GM23248 (cell line): Measurements from ENCODE around the gene CEP85. TPM values are rescaled to one million over a fixed set of nuclear protein-coding genes. Genes with fewer than 3 reads are reported as not detected.
A peak's percentile ranks its signal among the peaks of the same experiment; 100 is the strongest.

Experiments
- DNase-seq: peaks from one replicate; pipeline ENCODE4 v3.0.0-alpha.2; 2015
- H2AFZ ChIP-seq: fragments of 200-600 bp; sonication (generic); 2 replicates; pipeline ENCODE4 v1.6.1; 2016; ENCODE audit warnings: antibody characterized with exemption
- H3F3A ChIP-seq: fragments of 200-600 bp; sonication (generic); 2 replicates; pipeline ENCODE4 v1.6.1; 2016; ENCODE audit warnings: mild to moderate bottlenecking, antibody characterized with exemption, mixed run types; ENCODE audit not compliant: insufficient read depth
- H3K27ac ChIP-seq: fragments of 200-600 bp; sonication (generic); 2 replicates; pipeline ENCODE4 v1.5.1; 2016; ENCODE audit warnings: mild to moderate bottlenecking
- H3K27me3 ChIP-seq: fragments of 200-600 bp; sonication (generic); replicated peaks from 2 replicates; pipeline ENCODE4 v1.6.1; 2016; ENCODE audit warnings: mild to moderate bottlenecking; ENCODE audit not compliant: insufficient read depth
- H3K36me3 ChIP-seq: fragments of 200-600 bp; sonication (generic); 2 replicates; pipeline ENCODE4 v1.6.1; 2016; ENCODE audit warnings: low read depth, mild to moderate bottlenecking
- H3K4me1 ChIP-seq: fragments of 200-600 bp; sonication (generic); 2 replicates; pipeline ENCODE4 v1.6.1; 2016; ENCODE audit warnings: mild to moderate bottlenecking; ENCODE audit not compliant: insufficient read depth
- H3K4me2 ChIP-seq: fragments of 200-600 bp; sonication (generic); one replicate; pipeline ENCODE4 v1.6.1; 2016; ENCODE audit warnings: mild to moderate bottlenecking; ENCODE audit not compliant: unreplicated experiment
- H3K4me3 ChIP-seq: fragments of 200-600 bp; sonication (generic); 2 replicates; pipeline ENCODE4 v1.5.1; 2016; ENCODE audit warnings: mild to moderate bottlenecking
- H3K79me2 ChIP-seq: fragments of 200-600 bp; sonication (generic); 2 replicates; pipeline ENCODE4 v1.6.1; 2016; ENCODE audit warnings: mild to moderate bottlenecking; ENCODE audit not compliant: insufficient read depth
- H3K9ac ChIP-seq: fragments of 200-600 bp; sonication (generic); 2 replicates; pipeline ENCODE4 v1.6.1; 2016; ENCODE audit warnings: mild to moderate bottlenecking
- H3K9me2 ChIP-seq: fragments of 200-600 bp; sonication (generic); 2 replicates; pipeline ENCODE4 v1.6.1; 2016; ENCODE audit warnings: mixed run types, mild to moderate bottlenecking, moderate library complexity; ENCODE audit not compliant: insufficient read depth
- H3K9me3 ChIP-seq: fragments of 200-600 bp; sonication (generic); one replicate; pipeline ENCODE4 v1.6.1; 2017; ENCODE audit warnings: low read depth
- H4K20me1 ChIP-seq: fragments of 200-600 bp; sonication (generic); 2 replicates; pipeline ENCODE4 v1.6.0; 2016; ENCODE audit not compliant: insufficient read depth
- EZH2 ChIP-seq: fragments of 200-600 bp; sonication (generic); IDR thresholded peaks from 2 replicates; pipeline ENCODE4 v1.6.1; 2018; ENCODE audit warnings: antibody characterized with exemption, mild to moderate bottlenecking; ENCODE audit not compliant: insufficient read depth, poor library complexity, severe bottlenecking
- EZH2phosphoT487 ChIP-seq: fragments of 200-600 bp; sonication (generic); IDR thresholded peaks from 2 replicates; pipeline ENCODE4 v1.6.1; 2018; ENCODE audit warnings: antibody characterized with exemption, moderate library complexity, mild to moderate bottlenecking, low read depth; ENCODE audit not compliant: insufficient read depth
- WGBS, 2 experiments: methylation state at CpG; one replicate each; pipeline ENCODE4 v1.1.6; 2015 to 2017; ENCODE audit warnings: low lambda C conversion rate in 2 of 2, low coverage in 1 of 2; ENCODE audit errors: missing lambda C conversion rate in 2 of 2; 5-methylcytosine and 5-hydroxymethylcytosine counted together
- in situ Hi-C: fragments of 300-500 bp; cut with MboI; formaldehyde crosslinking; loops from 2 replicates; pipeline ENCODE4 v1.15.0; 2020
- polyA plus RNA-seq: library from polyadenylated mRNA; unstranded; fragments of >200 nt; fragmentation: Nextera tagmentation; extraction: Ambion mirVana; gene quantifications from 2 replicates; pipeline ENCODE4 v1.2.1, GENCODE V29; 2016
- total RNA-seq: library from RNA; depleted of rRNA; stranded (reverse); fragments of >200 nt; shearing (Covaris generic); gene quantifications from 2 replicates; pipeline ENCODE4 v1.2.3, GENCODE V29; 2014

Gene CEP85
- total and polyA plus RNA-seq, 2 experiments from 2014 or later, result 5.0 to 6.2 TPM

- no peak overlapping the region for H2AFZ ChIP-seq
- H3K4me1 ChIP-seq, result peaks cover 7% of the 10 kb centered on the region
- no peaks in the 10 kb centered on the region for H4K20me1 ChIP-seq
- in situ Hi-C loops, result no loop called here
- no peak overlapping the region for H3K27ac ChIP-seq
- H3K9ac ChIP-seq, result no peak overlapping the region
- no peaks in the 10 kb centered on the region for H3K79me2 ChIP-seq
- H3K36me3 ChIP-seq, result no peaks in the 10 kb centered on the region
- no peak overlapping the region for H3K4me2 ChIP-seq
- H3K27me3 ChIP-seq, result 0 out of 2 replicates have a peak, but pooled peaks cover 4% of the 10 kb centered on the region
- TF ChIP-seq EZH2phosphoT487, result no peak
- no peak for TF ChIP-seq EZH2
- WGBS, 2 experiments, result 70 to 78% methylated on average over 5 to 8 of the region's 8 CpGs
- no peak for DNase-seq
- H3F3A ChIP-seq, result no peaks in the 10 kb centered on the region
- H3K9me2 ChIP-seq, result no peaks in the 10 kb centered on the region
- no peak overlapping the region for H3K4me3 ChIP-seq
- no peaks in the 10 kb centered on the region for H3K9me3 ChIP-seq
Observed at GRCh38 chr1:26315874-26316850, 82.2 kb downstream of the CEP85 start.

- H3K36me3 ChIP-seq, result no peaks in the 10 kb centered on the region
- no peak overlapping the region for H3K4me3 ChIP-seq
- TF ChIP-seq EZH2, result no peak
- TF ChIP-seq EZH2phosphoT487, result no peak
- no peaks in the 10 kb centered on the region for H3K9me2 ChIP-seq
- 92 to 96% methylated on average over 2 of the region's 2 CpGs for WGBS, 2 experiments
- H4K20me1 ChIP-seq, result no peaks in the 10 kb centered on the region
- no peaks in the 10 kb centered on the region for H3K79me2 ChIP-seq
- DNase-seq, result no peak
- H3K9me3 ChIP-seq, result no peaks in the 10 kb centered on the region
- peaks cover 10% of the 10 kb centered on the region for H3K4me1 ChIP-seq
- no peak overlapping the region for H3K9ac ChIP-seq
- no peak overlapping the region for H2AFZ ChIP-seq
- in situ Hi-C loops, result no loop called here
- H3K27me3 ChIP-seq, result 0 out of 2 replicates have a peak, but pooled peaks cover 4% of the 10 kb centered on the region
- H3K4me2 ChIP-seq, result no peak overlapping the region
- H3F3A ChIP-seq, result no peaks in the 10 kb centered on the region
- no peak overlapping the region for H3K27ac ChIP-seq
Observed at GRCh38 chr1:26317146-26317545, 83.1 kb downstream of the CEP85 start.

- no peaks in the 10 kb centered on the region for H3F3A ChIP-seq
- H3K4me3 ChIP-seq, result no peak within 1 kb of the TSS
- no peaks in the 10 kb centered on the region for H3K9me3 ChIP-seq
- H3K27ac ChIP-seq, result no peak within 1 kb of the TSS
- 0 out of 2 replicates have a peak, but pooled peaks cover 4% of the 10 kb centered on the region for H3K27me3 ChIP-seq
- no peak within 1 kb of the TSS for H3K9ac ChIP-seq
- TF ChIP-seq EZH2phosphoT487, result no peak
- TF ChIP-seq EZH2, result no peak
- no peaks in the 10 kb centered on the region for H3K36me3 ChIP-seq
- H3K4me2 ChIP-seq, result no peak within 1 kb of the TSS
- 82 to 85% methylated on average over 12 of the region's 12 CpGs for WGBS, 2 experiments
- H3K4me1 ChIP-seq, result peaks cover 10% of the 10 kb centered on the region
- in situ Hi-C loops, result no loop called here
- H3K79me2 ChIP-seq, result no peaks in the 10 kb centered on the region
- no peaks in the 10 kb centered on the region for H3K9me2 ChIP-seq
- DNase-seq, result no peak
- no peaks in the 10 kb centered on the region for H4K20me1 ChIP-seq
- no peak within 1 kb of the TSS for H2AFZ ChIP-seq
Observed at GRCh38 chr1:26317612-26318337, 83.8 kb downstream of the CEP85 start, which contains the start of gene CD52. CD52 (plus strand) TSS chr1:26317958; CDS start chr1:26318018, 60 bp downstream.

- TF ChIP-seq EZH2 (no peak), EZH2phosphoT487 (no peak)
- Histone ChIP-seq H4K20me1 (no peaks in the 10 kb centered on the region), H3K9me2 (no peaks in the 10 kb centered on the region), H3K9me3 (no peaks in the 10 kb centered on the region), H3K4me3 (no peak overlapping the region), H3K27ac (no peak overlapping the region), H3F3A (no peaks in the 10 kb centered on the region), H3K79me2 (no peaks in the 10 kb centered on the region), H2AFZ (no peak overlapping the region), H3K27me3 (0 out of 2 replicates have a peak, but pooled peaks cover 4% of the 10 kb centered on the region), H3K9ac (no peak overlapping the region), H3K4me2 (no peak overlapping the region), H3K36me3 (no peaks in the 10 kb centered on the region), H3K4me1 (peaks cover 10% of the 10 kb centered on the region)
- in situ Hi-C loops, result no loop called here
- 70 to 71% methylated on average over 9 of the region's 9 CpGs for WGBS, 2 experiments
- peak; percentile 58 for DNase-seq
Observed at GRCh38 chr1:26318338-26319064, 84.5 kb downstream of the CEP85 start.
